Keratinocyte (primary cell): Measurements from ENCODE around the gene CHST1. TPM values are rescaled to one million over a fixed set of nuclear protein-coding genes. Genes with fewer than 3 reads are reported as not detected.

Source experiments
- DNase-seq: peaks from one replicate; pipeline ENCODE4 v3.0.0-alpha.2; 2011; ENCODE audit warnings: low read depth, missing footprints, low spot score
- FAIRE-seq: peaks from 2 replicates; lab custom pipeline; 2011; peaks lifted over from hg19 to GRCh38; lab: Jason Lieb, UNC
- H2AFZ ChIP-seq: 2 replicates; pipeline ENCODE4 v1.6.0; 2012; ENCODE audit warnings: low read length, control low read depth, inconsistent platforms; ENCODE audit not compliant: control insufficient read depth
- H3K27ac ChIP-seq: 2 replicates; pipeline ENCODE4 v1.5.1; 2011; ENCODE audit warnings: low read length; ENCODE audit not compliant: control insufficient read depth, insufficient read depth
- H3K27me3 ChIP-seq: 3 replicates; pipeline ENCODE4 v1.6.0; 2011; ENCODE audit warnings: low read length; ENCODE audit not compliant: control insufficient read depth, insufficient read depth; ENCODE audit errors: extremely low read depth
- H3K36me3 ChIP-seq, 2 experiments: 2 replicates in 1 of 2; 3 replicates in 1 of 2; pipeline ENCODE4 v1.5.1; 2011; ENCODE audit warnings: low read length in 2 of 2, mild to moderate bottlenecking in 1 of 2; ENCODE audit not compliant: control insufficient read depth in 2 of 2, insufficient read depth in 2 of 2; ENCODE audit errors: extremely low read depth in 1 of 2
- H3K4me1 ChIP-seq: 3 replicates; pipeline ENCODE4 v1.5.1; 2011; ENCODE audit warnings: low read length; ENCODE audit not compliant: control insufficient read depth, insufficient read depth; ENCODE audit errors: extremely low read depth
- H3K4me2 ChIP-seq: 3 replicates; pipeline ENCODE4 v1.6.0; 2011; ENCODE audit warnings: low read depth, low read length; ENCODE audit not compliant: control insufficient read depth, insufficient read depth; ENCODE audit errors: extremely low read depth
- H3K4me3 ChIP-seq, 3 experiments: fragments of 200-600 bp in 1 of 3; sonication (generic) in 1 of 3; 2 replicates in 2 of 3; 3 replicates in 1 of 3; pipeline ENCODE4 v1.5.1; 2011 to 2016; ENCODE audit warnings: low read length in 3 of 3, mild to moderate bottlenecking in 3 of 3, control low read depth in 2 of 3, inconsistent platforms in 1 of 3, low read depth in 1 of 3, mixed read lengths in 1 of 3, mixed run types in 1 of 3, moderate library complexity in 1 of 3; ENCODE audit not compliant: control insufficient read depth in 2 of 3, insufficient read depth in 2 of 3; ENCODE audit errors: extremely low read depth in 1 of 3
- H3K79me2 ChIP-seq: 2 replicates; pipeline ENCODE4 v1.6.0; 2012; ENCODE audit warnings: low read length; ENCODE audit not compliant: control insufficient read depth, insufficient read depth
- H3K9ac ChIP-seq: 3 replicates; pipeline ENCODE4 v1.6.0; 2011; ENCODE audit warnings: low read length; ENCODE audit not compliant: control insufficient read depth, insufficient read depth; ENCODE audit errors: extremely low read depth
- H3K9me1 ChIP-seq: 3 replicates; pipeline ENCODE4 v1.6.0; 2011; ENCODE audit warnings: low read length; ENCODE audit not compliant: control insufficient read depth, insufficient read depth; ENCODE audit errors: extremely low read depth
- H3K9me3 ChIP-seq: 2 replicates; pipeline ENCODE4 v1.5.1; 2012; ENCODE audit warnings: low read depth, low read length; ENCODE audit not compliant: control insufficient read depth
- H4K20me1 ChIP-seq: 3 replicates; pipeline ENCODE4 v1.6.0; 2011; ENCODE audit warnings: low read length; ENCODE audit not compliant: control insufficient read depth, insufficient read depth; ENCODE audit errors: extremely low read depth
- EZH2 ChIP-seq: IDR thresholded peaks from one replicate; pipeline ENCODE4 v1.6.1; 2012; ENCODE audit warnings: inconsistent platforms, mild to moderate bottlenecking, low read length, moderate library complexity
- dilution Hi-C: fragments of 300-500 bp; cut with MboI; formaldehyde crosslinking; loops from one replicate; pipeline ENCODE4 v1.7.0; 2020; ENCODE audit warnings: low sequenced_read_pairs; ENCODE audit not compliant: extremely low pct_ligation_motif_present
- polyA plus RNA-seq, 5 experiments: library from polyadenylated mRNA; depleted of rRNA in 3 of 5; stranded (reverse) in 3 of 5; stranded (forward) in 1 of 5; unstranded in 1 of 5; fragments of >200 nt; gene quantifications; 1 replicate in 1 of 5; 2 replicates in 3 of 5; 3 replicates in 1 of 5; pipeline versions ENCODE4 v1.2.1 to v1.2.3, GENCODE V29; 2011 to 2012; ENCODE audit warnings: missing spikeins in 2 of 5, low read depth in 1 of 5, low replicate concordance in 1 of 5
- TF ChIP-seq, protein P1 (sequence below), 3 experiments: IDR thresholded peaks in 1 of 3; conservative IDR thresholded peaks in 1 of 3; optimal IDR thresholded peaks in 1 of 3; 2 replicates in 2 of 3; 3 replicates in 1 of 3; pipeline versions ENCODE3 to v1.5.1; 2011; ENCODE audit warnings: low read length in 3 of 3, mild to moderate bottlenecking in 3 of 3, moderate library complexity in 2 of 3, control low read depth in 1 of 3, inconsistent platforms in 1 of 3; ENCODE audit not compliant: insufficient read depth in 2 of 3; ENCODE audit errors: extremely low read depth in 1 of 3

CHST1 gene
- polyA plus RNA-seq, 1 donor (not counting 4 experiments of a cell fraction or from before 2014, with no cell fraction given), result not detected

DNA sequence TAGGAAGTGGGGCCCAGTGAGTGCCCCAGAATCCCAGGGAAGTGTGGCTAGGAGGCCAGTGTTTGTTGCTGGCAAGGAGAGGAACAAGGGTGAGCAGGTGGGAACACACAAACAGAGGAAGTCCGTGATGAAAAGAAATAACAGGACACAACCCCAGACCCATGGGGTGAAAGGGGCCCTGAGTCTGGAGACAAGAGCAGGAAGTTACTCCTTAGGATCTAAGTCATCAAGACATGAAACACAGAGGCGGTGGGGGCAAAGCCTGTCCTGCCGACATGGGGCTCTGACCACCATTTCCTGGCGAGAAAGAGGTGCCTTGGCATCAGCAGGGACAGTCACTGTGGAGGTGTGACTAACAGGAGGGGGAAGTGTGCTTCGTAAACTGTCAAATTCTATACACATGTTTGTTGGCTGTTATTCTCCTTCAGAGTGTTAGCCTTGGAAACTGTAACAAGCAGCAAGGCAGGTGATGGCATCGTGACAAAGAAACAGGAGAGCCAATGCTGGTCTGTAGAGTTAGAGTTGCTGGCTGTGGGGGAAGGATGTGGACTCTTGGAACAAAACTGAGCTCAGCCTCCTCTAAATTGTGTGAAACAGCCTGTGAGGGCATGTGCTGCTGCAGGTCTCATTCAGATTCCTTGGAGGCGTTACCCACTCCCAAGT, 21.7 kb downstream of the CHST1 start:
- Histone ChIP-seq H3K27me3 (no peaks in the 10 kb centered on the region), H3K9ac (no peak overlapping the region), H3K27ac (no peak overlapping the region), H3K9me3 (no peaks in the 10 kb centered on the region), H3K36me3 (no peaks in the 10 kb centered on the region), H3K9me1 (no peaks in the 10 kb centered on the region), H3K79me2 (no peaks in the 10 kb centered on the region), H4K20me1 (no peaks in the 10 kb centered on the region), H3K4me3 (no peak overlapping the region), H3K4me1 (peaks cover 13% of the 10 kb centered on the region), H2AFZ (no peak overlapping the region), H3K4me2 (peak overlapping the region; percentile 18)
- FAIRE-seq (no peak), DNase-seq (no peak)
- no peak for TF ChIP-seq EZH2
- TF ChIP-seq, protein P1, sequence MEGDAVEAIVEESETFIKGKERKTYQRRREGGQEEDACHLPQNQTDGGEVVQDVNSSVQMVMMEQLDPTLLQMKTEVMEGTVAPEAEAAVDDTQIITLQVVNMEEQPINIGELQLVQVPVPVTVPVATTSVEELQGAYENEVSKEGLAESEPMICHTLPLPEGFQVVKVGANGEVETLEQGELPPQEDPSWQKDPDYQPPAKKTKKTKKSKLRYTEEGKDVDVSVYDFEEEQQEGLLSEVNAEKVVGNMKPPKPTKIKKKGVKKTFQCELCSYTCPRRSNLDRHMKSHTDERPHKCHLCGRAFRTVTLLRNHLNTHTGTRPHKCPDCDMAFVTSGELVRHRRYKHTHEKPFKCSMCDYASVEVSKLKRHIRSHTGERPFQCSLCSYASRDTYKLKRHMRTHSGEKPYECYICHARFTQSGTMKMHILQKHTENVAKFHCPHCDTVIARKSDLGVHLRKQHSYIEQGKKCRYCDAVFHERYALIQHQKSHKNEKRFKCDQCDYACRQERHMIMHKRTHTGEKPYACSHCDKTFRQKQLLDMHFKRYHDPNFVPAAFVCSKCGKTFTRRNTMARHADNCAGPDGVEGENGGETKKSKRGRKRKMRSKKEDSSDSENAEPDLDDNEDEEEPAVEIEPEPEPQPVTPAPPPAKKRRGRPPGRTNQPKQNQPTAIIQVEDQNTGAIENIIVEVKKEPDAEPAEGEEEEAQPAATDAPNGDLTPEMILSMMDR (optimal IDR thresholded peaks at IDR 0.05 in 1 of 3, IDR thresholded peaks at IDR 0.05 in 1 of 3, conservative IDR thresholded peaks at IDR 0.05 in 1 of 3; ENCODE audit: extremely low read depth in 1 of 3, insufficient read depth in 2 of 3, low read length in 3 of 3), result no peak
- dilution Hi-C loops, result no loop called here

DNA sequence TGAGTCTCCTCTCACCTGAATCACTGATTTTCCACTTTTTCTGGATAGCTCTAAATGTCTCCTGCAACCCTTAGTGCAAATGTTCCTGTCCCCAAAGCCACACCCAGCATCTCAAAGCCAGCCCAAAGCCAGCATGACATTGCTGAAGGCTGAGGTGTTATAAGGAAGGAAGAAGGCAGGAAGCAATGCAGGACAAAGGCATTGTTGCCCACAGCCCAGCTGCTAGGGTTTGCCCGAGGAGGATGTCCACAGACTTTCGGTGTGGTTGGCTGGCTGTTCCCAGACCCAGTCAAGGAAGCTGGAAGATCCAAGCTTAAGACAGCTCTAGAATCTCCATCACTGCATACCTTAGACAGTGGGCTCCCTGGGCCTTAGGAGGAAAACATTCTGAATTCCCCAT, 23.5 kb downstream of the CHST1 start:
- Histone ChIP-seq H3K9me1 (no peaks in the 10 kb centered on the region), H3K36me3 (no peaks in the 10 kb centered on the region), H3K9me3 (no peaks in the 10 kb centered on the region), H3K79me2 (no peaks in the 10 kb centered on the region), H3K27ac (no peak overlapping the region), H3K9ac (no peak overlapping the region), H3K4me2 (no peak overlapping the region), H4K20me1 (no peaks in the 10 kb centered on the region), H3K4me3 (no peak overlapping the region), H2AFZ (no peak overlapping the region), H3K4me1 (peaks cover 13% of the 10 kb centered on the region), H3K27me3 (no peaks in the 10 kb centered on the region)
- dilution Hi-C loops, result no loop called here
- TF ChIP-seq, protein P1 (optimal IDR thresholded peaks at IDR 0.05 in 1 of 3, IDR thresholded peaks at IDR 0.05 in 1 of 3, conservative IDR thresholded peaks at IDR 0.05 in 1 of 3; ENCODE audit: extremely low read depth in 1 of 3, insufficient read depth in 2 of 3, low read length in 3 of 3), result no peak
- no peak for TF ChIP-seq EZH2
- FAIRE-seq (no peak), DNase-seq (no peak)
